HG02943 (cell line): Measurements from ENCODE around the gene NEAT1.

Experiments
- ATAC-seq: cut with Tn5 transposase; IDR thresholded peaks from one replicate; pipeline ENCODE4 v1.9.1; 2021; ENCODE audit warnings: mild to moderate bottlenecking, low read depth, moderate library complexity; ENCODE audit not compliant: unreplicated experiment

The NEAT1 gene

DNA sequence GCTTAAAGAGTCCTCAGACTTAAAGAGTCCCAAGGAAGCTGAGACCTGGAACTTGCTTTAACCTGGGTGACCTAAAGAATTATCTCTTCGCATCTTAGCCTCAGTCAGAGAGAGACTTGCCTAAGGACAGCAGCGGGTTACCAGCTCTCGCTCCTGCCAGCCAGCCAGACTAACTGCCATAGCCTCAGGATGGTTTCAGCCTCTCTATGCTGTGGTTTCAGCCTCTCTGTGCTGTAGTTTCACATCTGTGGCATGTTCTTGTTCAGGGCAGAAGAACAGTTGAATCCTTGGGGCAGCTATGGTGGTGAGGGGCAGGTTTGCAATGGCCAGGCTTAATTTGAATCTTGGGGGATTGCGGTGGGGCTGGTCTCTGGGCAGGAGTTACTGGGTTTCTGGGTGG, 33.9 kb upstream of the NEAT1 start:
- no peak for ATAC-seq

DNA sequence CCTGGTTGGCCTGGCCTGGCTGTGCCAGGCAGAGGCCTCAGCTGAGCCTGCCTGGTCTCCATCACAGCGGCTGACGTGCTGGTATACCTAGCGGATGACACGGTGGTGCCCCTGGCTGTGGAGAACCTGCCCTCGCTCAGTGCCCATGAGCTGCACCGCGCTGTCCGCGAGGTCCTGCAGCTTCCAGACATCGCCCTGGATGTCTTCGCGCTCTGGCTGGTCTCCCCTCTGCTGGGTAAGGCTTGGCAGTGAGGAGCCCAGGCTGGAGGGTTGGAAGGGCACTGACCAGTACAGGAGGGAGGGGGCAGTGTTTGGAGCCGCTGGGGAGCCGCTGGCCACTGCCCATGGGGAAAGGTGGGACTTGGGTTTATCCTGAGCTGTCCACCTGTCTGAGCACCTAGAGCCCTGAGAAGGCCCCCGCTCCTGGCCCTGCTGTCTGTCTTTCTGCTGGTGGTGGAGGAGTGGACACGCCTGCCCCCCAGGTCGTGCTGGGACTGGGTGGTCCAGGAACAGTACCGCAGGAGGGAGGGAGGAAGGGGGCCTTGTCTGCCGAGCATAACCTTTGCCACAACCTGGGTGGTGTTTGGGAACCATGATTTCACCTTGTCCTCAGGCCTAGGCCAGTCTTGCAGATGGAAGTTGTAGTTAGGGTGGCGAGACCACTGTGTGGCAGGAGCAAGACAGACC, 33.2 kb upstream of the NEAT1 start:
- ATAC-seq = no peak

DNA sequence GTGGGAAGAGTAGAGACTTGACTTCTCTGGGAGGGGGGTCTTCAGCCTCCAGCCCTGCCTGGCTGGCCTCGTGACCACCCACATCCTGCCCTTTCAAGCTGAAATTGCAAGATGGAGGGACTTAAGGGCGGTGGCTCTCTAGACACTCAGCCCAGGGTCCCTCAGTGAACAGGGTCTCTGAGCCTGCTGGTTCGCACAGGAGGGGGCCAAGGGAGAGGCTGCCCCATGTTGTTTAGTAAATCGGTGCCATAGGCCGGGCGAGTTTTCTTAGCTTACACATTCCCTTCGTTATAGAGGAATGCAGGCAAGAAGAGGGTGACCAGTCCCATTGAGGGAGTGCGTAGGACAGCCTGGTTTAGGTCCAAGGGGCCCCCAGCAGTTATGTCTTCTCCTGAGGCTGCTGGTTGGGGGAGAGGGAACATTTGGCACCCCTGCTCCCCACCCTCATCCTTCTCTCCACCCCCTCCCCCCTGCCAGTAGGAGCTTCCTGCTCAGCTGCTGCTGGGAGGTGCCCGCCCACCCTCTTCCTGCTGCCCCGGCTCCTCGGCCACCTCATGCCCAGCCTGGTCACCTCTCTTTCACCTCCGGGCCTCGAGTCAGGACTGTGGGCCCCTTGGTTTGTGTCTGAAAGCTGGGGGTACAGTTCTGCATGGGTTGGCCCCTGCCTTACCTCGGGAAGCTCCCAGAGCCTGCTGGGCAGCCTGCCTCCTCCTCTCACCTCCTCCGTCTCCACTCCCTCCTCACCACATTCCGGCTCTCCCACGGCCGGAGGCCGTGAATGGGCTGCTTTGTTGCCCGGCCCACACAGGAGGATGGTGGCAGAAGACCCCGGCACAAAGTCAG, 32.3 kb upstream of the NEAT1 start:
- ATAC-seq = no peak

DNA sequence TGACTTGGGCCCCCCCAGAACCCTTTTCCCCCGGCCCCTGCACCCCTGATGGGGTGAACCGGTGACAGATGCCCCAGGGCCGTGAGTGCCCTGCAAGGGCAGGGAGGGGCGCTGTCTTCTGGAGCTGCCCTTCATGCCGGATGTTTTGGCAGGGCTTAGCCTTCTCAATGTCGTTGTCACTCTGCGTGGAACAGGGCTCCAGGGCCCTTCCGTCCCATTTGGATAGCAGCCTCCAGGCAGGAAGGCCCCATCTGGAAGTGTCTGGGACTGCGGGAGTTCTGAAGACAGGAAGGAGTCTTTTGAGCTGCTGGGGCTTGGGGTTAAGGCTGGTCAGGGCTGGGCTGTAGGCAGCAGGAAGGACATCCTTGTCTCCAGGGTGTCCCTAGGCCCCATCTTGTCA, 31.6 kb upstream of the NEAT1 start:
- no peak for ATAC-seq

DNA sequence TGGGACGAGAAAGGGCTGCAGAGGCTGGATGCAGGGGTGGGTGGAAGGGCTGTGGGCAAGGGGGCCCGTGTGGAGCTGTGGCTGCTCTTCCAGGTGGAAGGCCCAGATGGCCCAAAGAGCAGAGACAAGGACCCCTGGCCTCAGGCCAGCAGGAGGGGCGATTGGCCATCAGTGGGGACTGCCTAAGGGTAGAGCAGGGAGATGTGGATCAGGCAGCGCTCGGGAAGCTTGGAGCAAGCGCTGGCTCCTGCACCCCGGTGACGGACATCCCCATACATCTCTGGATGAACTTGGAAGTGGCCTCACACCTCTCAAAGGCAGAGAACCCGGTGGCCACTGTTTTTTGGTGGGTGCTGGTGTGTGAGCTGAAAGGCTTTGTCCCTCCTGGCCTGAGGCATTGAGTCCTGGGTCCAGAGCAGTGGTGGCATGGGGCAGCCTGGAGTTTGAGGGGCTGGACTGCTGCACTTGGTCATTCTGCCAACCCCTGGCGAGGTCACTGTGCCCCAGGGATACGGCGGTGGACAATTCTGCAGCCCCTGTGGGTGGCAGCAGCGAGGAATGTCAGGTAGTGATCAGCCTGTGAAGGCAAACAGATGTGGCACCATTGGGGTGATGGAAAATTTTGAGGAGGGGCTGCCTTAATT, 30.3 kb upstream of the NEAT1 start:
- no peak for ATAC-seq

DNA sequence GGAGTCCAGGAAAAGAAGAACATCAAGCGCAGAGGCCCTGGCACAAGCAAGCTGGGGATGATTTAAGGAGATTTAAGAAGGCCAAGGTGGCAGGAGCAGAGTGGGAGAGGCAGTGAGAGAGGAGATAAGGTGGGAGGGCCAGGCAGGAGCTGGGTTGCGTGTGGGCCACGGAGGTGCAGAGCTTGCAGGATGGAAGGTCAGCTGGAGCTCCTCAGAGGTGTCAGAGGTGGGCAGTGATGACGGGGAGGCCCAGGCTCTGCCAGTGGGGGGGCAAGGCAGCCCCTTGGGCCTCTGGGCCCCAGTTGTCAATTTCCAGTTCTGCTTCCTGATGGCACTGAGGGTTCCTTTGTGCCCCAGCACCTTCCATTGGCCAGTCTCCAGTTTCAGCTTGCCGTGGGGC, 29.7 kb upstream of the NEAT1 start:
- no peak for ATAC-seq

DNA sequence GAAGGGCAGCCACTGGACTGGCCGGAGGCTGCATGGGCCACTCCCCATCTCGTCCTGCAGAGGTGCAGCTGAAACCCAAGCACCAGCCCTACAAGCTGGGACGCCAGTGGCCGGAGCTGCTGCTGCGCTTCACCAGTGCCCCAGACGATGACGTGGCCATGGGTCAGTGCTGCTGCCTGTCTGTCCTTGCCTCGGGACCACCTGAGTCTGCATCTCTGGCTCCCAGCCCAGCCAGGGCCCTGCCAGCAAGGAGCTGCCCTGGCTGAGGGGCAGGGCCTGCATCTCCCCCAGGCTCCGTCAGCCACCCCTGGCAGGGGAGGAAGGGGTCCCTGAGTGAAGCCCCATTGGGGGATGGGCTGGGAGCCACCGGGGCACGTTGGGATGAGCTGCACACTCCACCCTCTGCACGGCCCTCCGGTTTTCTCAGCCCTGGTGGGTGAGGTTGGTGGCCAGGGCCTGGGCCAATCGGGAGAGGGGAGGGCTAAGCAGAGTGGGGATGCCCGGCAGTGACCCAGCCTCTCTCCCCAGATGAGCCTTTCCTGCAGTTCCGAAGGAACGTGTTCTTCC, 29.0 kb upstream of the NEAT1 start:
- no peak for ATAC-seq

DNA sequence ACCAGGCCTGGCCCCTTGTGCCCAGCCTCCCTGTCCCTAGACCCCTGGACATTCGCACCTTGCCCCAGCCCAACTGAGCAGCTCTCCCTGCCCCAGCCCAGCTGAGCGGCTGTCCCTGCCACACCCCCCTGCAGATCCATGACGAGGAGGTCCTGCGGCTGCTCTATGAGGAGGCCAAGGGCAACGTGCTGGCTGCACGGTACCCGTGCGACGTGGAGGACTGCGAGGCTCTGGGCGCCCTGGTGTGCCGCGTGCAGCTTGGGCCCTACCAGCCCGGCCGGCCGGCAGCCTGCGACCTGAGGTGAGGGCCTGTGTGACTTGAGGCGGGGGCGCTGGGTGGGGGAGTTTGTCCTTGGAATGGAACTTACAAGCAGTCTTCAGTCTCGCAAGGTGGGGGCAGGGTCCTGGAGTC, 28.5 kb upstream of the NEAT1 start:
- no peak for ATAC-seq

DNA sequence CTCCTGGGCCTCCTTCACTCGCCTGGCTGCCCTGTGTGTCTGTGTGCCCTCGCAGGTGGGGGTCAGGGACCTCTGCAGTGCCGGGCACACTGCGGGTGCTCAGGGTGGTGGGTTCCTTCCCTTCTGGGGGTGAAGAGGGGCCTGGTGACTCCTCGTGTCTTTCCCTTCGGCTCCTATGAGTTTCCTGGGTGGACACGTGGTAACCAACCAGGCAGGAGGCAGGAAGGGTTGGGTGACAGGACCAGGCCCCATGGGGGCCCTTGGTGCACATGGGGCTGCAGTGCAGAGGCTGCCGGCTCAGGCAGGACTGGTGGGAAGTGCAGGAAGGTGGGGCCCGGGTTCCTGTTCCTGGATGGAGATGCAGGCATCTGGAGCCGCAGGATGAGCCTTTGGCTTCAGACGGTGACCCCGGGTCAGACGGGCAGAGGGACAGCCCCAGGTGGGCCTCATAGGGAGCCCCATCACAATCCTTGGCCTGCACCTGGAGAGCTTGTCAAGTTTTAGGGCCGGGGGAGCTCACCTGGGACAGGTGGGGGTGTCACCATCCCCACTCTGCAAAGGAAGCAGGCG, 26.6 kb upstream of the NEAT1 start:
- ATAC-seq = no peak

DNA sequence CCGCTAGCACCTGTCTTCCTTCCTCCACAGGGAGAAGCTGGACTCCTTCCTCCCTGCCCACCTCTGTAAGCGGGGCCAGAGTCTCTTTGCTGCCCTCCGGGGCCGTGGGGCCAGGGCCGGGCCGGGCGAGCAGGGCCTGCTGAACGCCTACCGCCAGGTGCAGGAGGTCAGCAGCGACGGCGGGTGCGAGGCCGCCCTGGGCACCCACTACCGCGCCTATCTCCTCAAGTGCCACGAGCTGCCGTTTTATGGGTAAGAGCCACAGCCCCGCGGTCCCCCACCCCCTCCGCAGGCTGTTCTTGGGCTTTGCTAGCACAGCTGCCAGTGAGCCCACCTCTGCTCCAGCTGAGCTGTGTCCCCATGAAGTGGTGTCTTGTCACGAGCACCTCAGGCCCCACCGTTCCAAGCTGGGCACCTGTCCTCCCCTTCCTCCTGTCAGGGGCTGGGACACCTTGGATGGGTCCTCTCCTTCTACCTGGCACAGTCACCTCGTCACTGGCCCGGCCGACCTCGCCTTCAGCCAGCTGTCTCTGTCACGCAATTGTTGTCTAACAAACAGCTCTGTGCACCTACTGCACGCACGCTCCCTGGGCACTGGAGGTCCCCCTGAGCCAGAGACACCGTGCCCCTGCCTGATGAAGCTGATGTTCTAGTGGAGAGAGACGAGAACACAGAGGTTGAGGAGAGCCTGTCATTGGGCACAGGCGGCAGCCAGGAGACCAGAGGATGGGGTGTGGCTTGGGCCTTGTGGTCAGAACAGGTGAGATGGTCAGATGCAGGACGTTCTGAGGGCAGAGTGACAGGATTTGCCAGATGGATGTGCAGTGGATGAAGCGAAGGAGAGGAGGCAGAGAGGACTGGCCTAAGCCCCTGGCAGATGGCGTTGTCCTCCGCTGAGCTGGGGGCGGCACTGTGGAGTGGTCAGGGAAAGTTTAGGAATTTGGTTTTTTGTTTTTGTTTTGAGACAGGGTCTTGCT, 25.5 kb upstream of the NEAT1 start:
- ATAC-seq = no peak

DNA sequence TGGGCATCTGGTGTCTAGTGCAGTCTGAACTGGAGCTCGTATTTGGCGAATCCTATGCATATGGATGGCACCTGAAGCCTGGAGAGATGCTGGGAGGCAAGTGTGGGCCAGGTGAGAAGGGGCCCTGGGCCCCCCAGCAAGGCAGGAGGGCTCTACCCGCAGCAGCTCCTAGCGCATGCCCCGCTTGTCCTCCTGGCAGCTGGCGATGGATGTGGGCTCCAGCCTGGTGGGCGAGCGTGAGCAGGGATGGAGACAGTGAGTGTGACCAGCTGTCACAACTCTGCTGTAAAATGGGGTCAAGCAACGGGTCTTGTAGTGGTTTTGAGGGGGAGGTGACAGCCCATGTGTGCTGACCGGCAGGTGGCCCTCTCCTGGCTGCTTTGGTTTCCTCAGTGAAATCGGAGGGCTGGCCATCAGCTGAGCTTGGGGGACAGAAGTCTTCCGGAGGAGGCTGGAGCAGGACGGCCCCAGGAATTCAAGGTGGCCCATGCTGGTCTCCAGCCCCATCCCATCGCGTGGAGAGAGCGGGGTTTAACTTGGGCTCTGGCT, 24.2 kb upstream of the NEAT1 start:
- no peak for ATAC-seq

DNA sequence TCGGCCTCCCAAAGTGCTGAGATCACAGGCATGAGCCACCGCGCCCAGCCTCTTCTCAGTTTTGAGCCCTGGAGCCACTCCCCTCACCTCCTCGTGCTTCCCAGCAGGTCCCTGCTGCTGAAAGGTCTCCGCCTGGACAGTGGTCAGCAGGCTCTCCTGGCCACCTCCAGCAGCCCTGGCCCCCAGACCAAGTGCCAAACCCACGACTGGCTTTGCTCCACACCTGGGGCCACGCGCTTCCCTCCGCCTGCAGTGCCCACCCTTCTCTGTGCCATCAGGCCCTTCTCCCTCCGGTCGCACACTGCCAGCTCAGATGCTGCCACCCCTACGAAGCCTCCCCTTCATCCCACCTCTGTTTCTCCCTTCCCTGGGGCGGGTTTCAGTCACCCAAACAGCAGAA, 23.3 kb upstream of the NEAT1 start:
- ATAC-seq = no peak

DNA sequence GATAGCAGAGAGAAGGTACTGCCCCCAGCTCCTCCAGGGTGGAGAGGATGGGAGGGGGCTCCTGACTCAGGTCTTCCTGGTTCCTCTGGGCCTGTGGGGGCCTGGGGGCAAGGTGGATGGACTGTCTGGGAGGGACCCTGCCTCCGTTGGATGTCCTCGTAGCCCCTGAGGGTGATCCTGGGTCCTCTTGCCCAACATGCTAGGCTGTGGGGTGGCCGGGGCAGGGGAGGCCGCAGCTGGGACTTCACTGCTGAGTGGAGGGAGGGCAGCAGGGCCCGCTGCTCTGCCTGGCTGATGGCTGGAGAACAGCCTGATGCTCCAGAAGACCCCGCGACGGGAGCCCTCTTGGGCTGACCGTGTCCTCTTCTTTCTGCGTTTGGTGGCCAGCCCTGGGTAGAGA, 22.8 kb upstream of the NEAT1 start:
- no peak for ATAC-seq

DNA sequence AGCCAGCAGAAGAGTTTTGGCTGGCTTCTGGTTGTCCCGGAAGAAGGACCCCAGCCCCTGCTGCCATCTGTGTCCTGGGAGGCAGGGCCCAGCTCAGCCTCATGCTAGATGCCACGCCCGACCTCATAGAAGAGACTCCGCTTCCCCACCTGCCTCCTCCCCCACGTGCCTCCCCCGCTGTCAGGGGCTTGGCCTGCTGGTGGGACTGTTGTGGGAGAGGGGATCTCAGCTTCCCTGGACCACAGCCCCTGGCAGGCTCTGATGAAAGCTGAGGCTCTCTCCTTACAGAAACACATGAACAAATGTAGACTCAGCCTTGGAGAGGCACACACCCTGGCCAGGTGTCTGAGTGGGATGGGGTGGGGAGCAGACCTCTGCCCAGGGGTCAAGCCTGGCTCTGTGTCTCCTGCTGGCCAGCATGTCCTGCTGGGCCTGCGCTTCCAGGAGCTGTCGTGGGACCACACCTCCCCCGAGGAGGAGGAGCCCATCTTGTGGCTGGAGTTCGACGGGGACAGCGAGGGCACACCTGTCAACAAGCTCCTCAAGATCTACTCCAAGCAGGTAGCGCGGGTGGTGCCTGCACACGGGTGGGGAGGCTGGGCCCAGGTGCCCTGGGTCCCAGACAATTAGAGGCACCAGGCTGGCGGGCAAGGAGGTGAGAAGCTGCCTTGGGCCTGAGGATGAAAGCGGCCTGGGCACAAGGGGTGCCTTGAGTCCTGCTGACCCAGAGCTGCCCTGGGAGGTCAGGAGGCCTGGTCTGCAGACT, 22.1 kb upstream of the NEAT1 start:
- no peak for ATAC-seq

DNA sequence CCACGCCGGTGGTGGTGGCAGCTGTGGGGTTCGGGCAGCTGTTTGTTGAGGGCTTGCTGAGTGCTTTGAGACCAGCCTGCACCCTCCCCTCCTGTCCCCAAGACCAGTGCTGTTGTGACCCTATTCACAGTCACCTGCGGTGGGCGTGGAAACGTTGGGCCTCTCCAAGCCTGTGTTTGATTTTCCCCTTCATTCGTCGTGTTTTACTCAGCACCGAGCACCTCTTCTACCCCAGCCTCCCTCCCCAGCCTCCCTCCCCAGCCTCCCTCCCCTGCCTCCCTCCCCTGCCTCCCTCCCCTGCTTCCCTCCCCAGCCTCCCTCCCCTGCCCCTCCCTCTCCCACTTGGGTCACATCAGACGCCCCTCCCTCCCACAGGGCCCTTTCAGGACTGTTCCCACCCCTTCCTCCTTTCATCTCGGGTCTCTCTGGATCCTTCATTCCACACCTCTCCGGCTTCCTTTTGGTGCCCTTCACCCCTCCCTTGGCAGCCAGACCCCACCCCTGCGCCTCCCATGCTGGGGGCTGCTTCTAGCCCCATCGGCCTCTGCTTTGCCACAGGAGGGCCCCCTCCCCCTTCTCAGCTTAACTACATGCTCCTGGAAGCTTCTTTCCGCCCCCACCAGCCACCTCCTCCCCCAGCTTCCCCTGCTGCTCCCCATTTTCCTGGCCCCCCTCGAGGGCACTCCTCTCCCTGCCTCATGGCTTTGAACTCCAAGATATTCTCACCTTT, 21.4 kb upstream of the NEAT1 start:
- ATAC-seq = no peak

DNA sequence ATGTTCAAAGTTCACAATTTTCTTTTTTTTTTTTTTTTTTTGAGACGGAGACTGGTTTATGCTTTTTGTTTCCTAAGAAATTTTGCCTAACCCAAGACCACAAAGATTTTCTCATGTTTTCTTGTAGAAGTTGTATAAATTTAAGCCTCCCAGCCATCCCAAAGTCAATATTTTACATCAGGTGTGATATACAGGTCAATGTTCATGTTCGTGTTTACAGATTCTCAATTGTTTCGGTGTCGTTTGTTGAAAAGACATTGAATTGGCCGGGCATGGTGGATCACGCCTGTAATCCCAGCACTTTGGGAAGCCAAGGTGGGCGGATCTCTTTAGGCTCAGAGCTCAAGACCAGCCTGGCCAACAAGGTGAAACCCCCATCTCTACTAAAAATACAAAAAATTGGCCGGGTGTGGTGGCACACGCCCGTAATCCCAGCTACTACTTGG, 20.8 kb upstream of the NEAT1 start:
- no peak for ATAC-seq

DNA sequence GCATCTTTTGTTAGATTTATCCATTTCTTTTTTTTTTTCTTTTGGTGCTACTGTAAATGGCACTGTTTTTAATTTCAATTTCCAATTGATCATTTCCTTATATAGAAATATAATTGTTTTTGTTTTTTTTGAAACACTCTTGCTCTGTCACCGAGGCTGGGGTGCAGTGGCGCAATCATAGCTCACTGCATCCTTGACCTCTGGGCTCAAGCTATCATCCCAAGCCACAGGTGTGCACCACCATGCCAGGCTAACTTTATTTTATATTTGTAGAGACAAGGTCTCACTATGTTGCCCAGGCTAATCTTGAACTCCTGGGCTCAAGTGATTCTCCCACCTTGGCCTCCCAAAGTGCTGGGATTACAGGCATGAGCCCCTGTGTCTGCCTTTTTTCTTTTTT, 19.8 kb upstream of the NEAT1 start:
- no peak for ATAC-seq

DNA sequence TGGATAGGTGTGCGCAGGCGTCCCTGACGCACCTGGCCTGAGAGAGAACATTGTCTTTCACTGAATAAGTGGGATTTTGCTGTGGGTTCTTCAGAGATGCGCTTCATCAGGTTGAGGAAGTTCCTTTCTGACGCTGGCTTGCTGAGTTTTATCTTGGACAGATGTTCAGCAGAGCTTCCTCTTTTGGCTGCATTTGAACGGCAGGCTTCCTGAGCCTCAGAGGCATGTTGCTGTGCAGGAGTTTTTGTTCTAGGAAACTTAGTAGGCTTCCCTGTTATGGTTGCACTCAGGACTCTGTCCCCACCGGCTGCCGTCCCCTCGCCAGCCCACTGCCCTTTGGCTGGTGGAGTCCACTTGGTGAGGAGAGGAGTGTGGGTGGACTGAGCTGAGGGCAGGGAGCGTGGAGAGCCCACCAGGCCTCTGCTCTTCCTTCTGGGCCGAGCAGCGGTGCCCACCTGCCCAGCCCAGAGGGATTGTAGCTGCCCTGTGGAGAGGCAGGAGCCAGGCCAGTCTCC, 18.9 kb upstream of the NEAT1 start:
- ATAC-seq = no peak
